Keratinocyte (primary cell): ENCODE results near the gene PDIA3. TPM values are rescaled to one million over a fixed set of nuclear protein-coding genes. Genes with fewer than 3 reads are reported as not detected.

Experiments
- DNase-seq: peaks from one replicate; pipeline ENCODE4 v3.0.0-alpha.2; 2011; ENCODE audit warnings: low read depth, missing footprints, low spot score
- FAIRE-seq: peaks from 2 replicates; lab custom pipeline; 2011; peaks lifted over from hg19 to GRCh38; lab: Jason Lieb, UNC
- H2AFZ ChIP-seq: 2 replicates; pipeline ENCODE4 v1.6.0; 2012; ENCODE audit warnings: low read length, control low read depth, inconsistent platforms; ENCODE audit not compliant: control insufficient read depth
- H3K27ac ChIP-seq: 2 replicates; pipeline ENCODE4 v1.5.1; 2011; ENCODE audit warnings: low read length; ENCODE audit not compliant: control insufficient read depth, insufficient read depth
- H3K27me3 ChIP-seq: 3 replicates; pipeline ENCODE4 v1.6.0; 2011; ENCODE audit warnings: low read length; ENCODE audit not compliant: control insufficient read depth, insufficient read depth; ENCODE audit errors: extremely low read depth
- H3K36me3 ChIP-seq, 2 experiments: 2 replicates in 1 of 2; 3 replicates in 1 of 2; pipeline ENCODE4 v1.5.1; 2011; ENCODE audit warnings: low read length in 2 of 2, mild to moderate bottlenecking in 1 of 2; ENCODE audit not compliant: control insufficient read depth in 2 of 2, insufficient read depth in 2 of 2; ENCODE audit errors: extremely low read depth in 1 of 2
- H3K4me1 ChIP-seq: 3 replicates; pipeline ENCODE4 v1.5.1; 2011; ENCODE audit warnings: low read length; ENCODE audit not compliant: control insufficient read depth, insufficient read depth; ENCODE audit errors: extremely low read depth
- H3K4me2 ChIP-seq: 3 replicates; pipeline ENCODE4 v1.6.0; 2011; ENCODE audit warnings: low read depth, low read length; ENCODE audit not compliant: control insufficient read depth, insufficient read depth; ENCODE audit errors: extremely low read depth
- H3K4me3 ChIP-seq, 3 experiments: fragments of 200-600 bp in 1 of 3; sonication (generic) in 1 of 3; 2 replicates in 2 of 3; 3 replicates in 1 of 3; pipeline ENCODE4 v1.5.1; 2011 to 2016; ENCODE audit warnings: low read length in 3 of 3, mild to moderate bottlenecking in 3 of 3, control low read depth in 2 of 3, inconsistent platforms in 1 of 3, low read depth in 1 of 3, mixed read lengths in 1 of 3, mixed run types in 1 of 3, moderate library complexity in 1 of 3; ENCODE audit not compliant: control insufficient read depth in 2 of 3, insufficient read depth in 2 of 3; ENCODE audit errors: extremely low read depth in 1 of 3
- H3K79me2 ChIP-seq: 2 replicates; pipeline ENCODE4 v1.6.0; 2012; ENCODE audit warnings: low read length; ENCODE audit not compliant: control insufficient read depth, insufficient read depth
- H3K9ac ChIP-seq: 3 replicates; pipeline ENCODE4 v1.6.0; 2011; ENCODE audit warnings: low read length; ENCODE audit not compliant: control insufficient read depth, insufficient read depth; ENCODE audit errors: extremely low read depth
- H3K9me1 ChIP-seq: 3 replicates; pipeline ENCODE4 v1.6.0; 2011; ENCODE audit warnings: low read length; ENCODE audit not compliant: control insufficient read depth, insufficient read depth; ENCODE audit errors: extremely low read depth
- H3K9me3 ChIP-seq: 2 replicates; pipeline ENCODE4 v1.5.1; 2012; ENCODE audit warnings: low read depth, low read length; ENCODE audit not compliant: control insufficient read depth
- H4K20me1 ChIP-seq: 3 replicates; pipeline ENCODE4 v1.6.0; 2011; ENCODE audit warnings: low read length; ENCODE audit not compliant: control insufficient read depth, insufficient read depth; ENCODE audit errors: extremely low read depth
- CTCF ChIP-seq, 3 experiments: IDR thresholded peaks in 1 of 3; conservative IDR thresholded peaks in 1 of 3; optimal IDR thresholded peaks in 1 of 3; 2 replicates in 2 of 3; 3 replicates in 1 of 3; pipeline versions ENCODE3 to v1.5.1; 2011; ENCODE audit warnings: low read length in 3 of 3, mild to moderate bottlenecking in 3 of 3, moderate library complexity in 2 of 3, control low read depth in 1 of 3, inconsistent platforms in 1 of 3; ENCODE audit not compliant: insufficient read depth in 2 of 3; ENCODE audit errors: extremely low read depth in 1 of 3
- EZH2 ChIP-seq: IDR thresholded peaks from one replicate; pipeline ENCODE4 v1.6.1; 2012; ENCODE audit warnings: inconsistent platforms, mild to moderate bottlenecking, low read length, moderate library complexity
- dilution Hi-C: fragments of 300-500 bp; cut with MboI; formaldehyde crosslinking; loops from one replicate; pipeline ENCODE4 v1.7.0; 2020; ENCODE audit warnings: low sequenced_read_pairs; ENCODE audit not compliant: extremely low pct_ligation_motif_present
- polyA plus RNA-seq, 5 experiments: library from polyadenylated mRNA; depleted of rRNA in 3 of 5; stranded (reverse) in 3 of 5; stranded (forward) in 1 of 5; unstranded in 1 of 5; fragments of >200 nt; gene quantifications; 1 replicate in 1 of 5; 2 replicates in 3 of 5; 3 replicates in 1 of 5; pipeline versions ENCODE4 v1.2.1 to v1.2.3, GENCODE V29; 2011 to 2012; ENCODE audit warnings: missing spikeins in 2 of 5, low read depth in 1 of 5, low replicate concordance in 1 of 5

The PDIA3 gene
- polyA plus RNA-seq, 1 donor (not counting 4 experiments of a cell fraction or from before 2014, with no cell fraction given): 338 TPM

- H3K9ac ChIP-seq: no peak overlapping the region
- H2AFZ ChIP-seq: no peak overlapping the region
- no peaks in the 10 kb centered on the region for H3K27me3 ChIP-seq
- H3K36me3 ChIP-seq: peaks cover 24 to 37% of the 10 kb centered on the region in 2 experiments
- TF ChIP-seq CTCF (optimal IDR thresholded peaks at IDR 0.05 in 1 of 3, IDR thresholded peaks at IDR 0.05 in 1 of 3, conservative IDR thresholded peaks at IDR 0.05 in 1 of 3; ENCODE audit: extremely low read depth in 1 of 3, insufficient read depth in 2 of 3, low read length in 3 of 3) (no peak), EZH2 (no peak)
- H4K20me1 ChIP-seq: no peaks in the 10 kb centered on the region
- DNase-seq: no peak
- H3K9me1 ChIP-seq: no peaks in the 10 kb centered on the region
- H3K27ac ChIP-seq: no peak overlapping the region
- H3K4me2 ChIP-seq: no peak overlapping the region
- no peak overlapping the region for H3K4me3 ChIP-seq
- H3K9me3 ChIP-seq: no peaks in the 10 kb centered on the region
- no peak for FAIRE-seq
- dilution Hi-C loops: no loop called here
- H3K4me1 ChIP-seq: peaks cover 19% of the 10 kb centered on the region
- peaks cover 44% of the 10 kb centered on the region for H3K79me2 ChIP-seq
These were observed 50.3 kb downstream of the PDIA3 start for GRCh38 chr15:43796566-43796965.

DNA sequence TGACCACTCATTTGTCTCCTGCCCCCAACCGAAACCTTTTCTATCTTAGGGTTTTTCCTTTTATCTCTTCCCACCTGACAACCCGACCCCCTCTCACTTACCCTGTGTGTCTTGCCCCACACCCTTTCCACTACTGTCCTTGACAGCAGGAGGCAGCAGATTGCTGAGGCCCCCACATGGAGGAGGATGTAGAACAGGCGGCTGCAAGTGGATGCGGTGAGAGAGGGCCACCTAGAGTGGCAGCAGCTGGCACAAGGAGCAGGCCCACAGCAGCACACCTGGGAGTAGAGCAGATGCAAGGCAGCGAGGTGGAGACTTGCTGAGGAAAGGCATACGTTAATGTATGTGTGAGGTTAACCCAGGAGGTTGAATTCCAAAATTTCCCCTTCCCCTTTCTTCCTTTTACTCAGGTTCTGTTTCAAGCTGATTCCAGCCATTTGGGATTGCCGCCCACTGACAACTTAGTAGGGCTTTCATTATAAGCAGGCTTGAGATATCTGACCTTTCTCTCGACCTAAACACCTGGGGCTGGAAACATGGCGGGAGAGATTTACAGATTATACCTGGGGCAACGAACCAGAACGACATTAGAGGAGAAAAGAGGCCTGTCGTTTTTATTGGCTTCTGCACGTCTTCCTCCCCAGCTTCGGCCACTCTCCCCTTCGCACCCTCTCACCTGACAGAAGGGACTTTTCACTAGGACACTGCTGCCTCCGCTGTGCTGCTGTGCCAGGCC, 53.1 kb downstream of the PDIA3 start:
- H3K4me1 ChIP-seq: peaks cover 5% of the 10 kb centered on the region
- no peak overlapping the region for H3K4me2 ChIP-seq
- no peaks in the 10 kb centered on the region for H4K20me1 ChIP-seq
- H3K79me2 ChIP-seq: peaks cover 22% of the 10 kb centered on the region
- H3K36me3 ChIP-seq: peaks cover 16 to 35% of the 10 kb centered on the region in 2 experiments
- no peak overlapping the region for H3K27ac ChIP-seq
- FAIRE-seq (no peak), DNase-seq (no peak)
- TF ChIP-seq CTCF (optimal IDR thresholded peaks at IDR 0.05 in 1 of 3, IDR thresholded peaks at IDR 0.05 in 1 of 3, conservative IDR thresholded peaks at IDR 0.05 in 1 of 3; ENCODE audit: extremely low read depth in 1 of 3, insufficient read depth in 2 of 3, low read length in 3 of 3): no peak
- TF ChIP-seq EZH2: no peak
- dilution Hi-C loops: no loop called here
- no peaks in the 10 kb centered on the region for H3K9me1 ChIP-seq
- no peaks in the 10 kb centered on the region for H3K27me3 ChIP-seq
- no peaks in the 10 kb centered on the region for H3K9me3 ChIP-seq
- no peak overlapping the region for H3K9ac ChIP-seq
- no peak overlapping the region for H2AFZ ChIP-seq
- H3K4me3 ChIP-seq: no peak overlapping the region
